Activated CD8-positive, alpha-beta T cell treated with anti-CD3 and anti-CD28 coated beads, Interleukin-2, amount 10 ng/mL, durations not matched to agents 7 days and 5 days (primary cell): ENCODE measurements around the gene PTPN22. TPM values are rescaled to one million over a fixed set of nuclear protein-coding genes. Genes with fewer than 3 reads are reported as not detected.
A peak's percentile ranks its signal among the peaks of the same experiment; 100 is the strongest.

ENCODE experiments used
- ATAC-seq: fragments of 150-1000 bp; cut with Tn5 transposase; one replicate; pipeline ENCODE4 v1.10.0; 2021; ENCODE audit warnings: moderate library complexity
- CTCF ChIA-PET: fragments of 350-600 bp; sonication (Branson Sonifier 250); formaldehyde crosslinking; loops from one replicate; lab custom pipeline; 2021; ENCODE audit warnings: antibody characterized with exemption; lab: Charles Lee
- POLR2A ChIA-PET: fragments of 350-600 bp; sonication (Branson Sonifier 250); formaldehyde crosslinking; loops from one replicate; lab custom pipeline; 2021; ENCODE audit warnings: antibody characterized with exemption; lab: Charles Lee
- DNase-seq: peaks from one replicate; pipeline ENCODE4 v3.0.0-alpha.2; 2020
- H3K27ac Mint-ChIP-seq: one replicate; pipeline ENCODE4 v1.8.0; 2021; ENCODE audit warnings: mild to moderate bottlenecking, mixed read lengths
- H3K27me3 Mint-ChIP-seq: one replicate; pipeline ENCODE4 v1.8.0; 2021; ENCODE audit warnings: low read depth, mixed read lengths
- H3K36me3 Mint-ChIP-seq: one replicate; pipeline ENCODE4 v1.8.0; 2021; ENCODE audit warnings: low read depth, mixed read lengths
- H3K4me1 Mint-ChIP-seq: one replicate; pipeline ENCODE4 v1.8.0; 2021; ENCODE audit warnings: low read depth, mixed read lengths
- H3K4me3 Mint-ChIP-seq: one replicate; pipeline ENCODE4 v1.8.0; 2021; ENCODE audit warnings: mild to moderate bottlenecking, mixed read lengths
- H3K9me3 Mint-ChIP-seq: one replicate; pipeline ENCODE4 v1.8.0; 2022; ENCODE audit warnings: mixed read lengths; ENCODE audit not compliant: insufficient read depth
- total RNA-seq, 2 experiments: library from RNA; stranded (reverse); gene quantifications; one replicate each; pipeline ENCODE4 v1.2.3, GENCODE V29; 2021

Gene PTPN22
- total RNA-seq, 2 experiments from 2014 or later, result 74.8 to 78.9 TPM

DNA sequence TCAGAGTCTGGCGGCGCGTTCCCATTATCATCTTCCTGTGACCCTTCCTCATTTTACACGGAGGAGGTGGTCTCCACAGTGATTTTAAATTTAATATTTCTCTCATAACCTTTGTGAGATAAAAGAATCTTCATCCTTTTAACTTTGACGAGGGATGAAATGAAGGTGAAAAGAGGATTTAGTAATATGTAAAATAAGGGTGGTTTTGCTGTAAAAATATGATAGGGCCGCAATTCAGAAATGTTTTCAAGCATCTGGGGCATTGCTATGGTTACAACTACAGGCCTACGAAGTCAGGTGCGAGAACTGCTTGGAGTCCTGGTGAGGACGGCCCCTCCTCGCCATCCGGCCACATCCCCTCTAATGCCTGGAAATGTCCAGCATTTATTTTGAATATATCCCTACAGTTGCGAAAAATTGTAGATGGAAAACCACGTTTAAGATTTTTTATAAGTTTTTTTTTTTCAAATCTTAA lies 58.8 kb downstream of the PTPN22 start:
- Mint-ChIP-seq H3K9me3 (no peaks in the 10 kb centered on the region), H3K4me1 (peaks cover 31% of the 10 kb centered on the region), H3K36me3 (peaks cover 39% of the 10 kb centered on the region), H3K27me3 (no peaks in the 10 kb centered on the region), H3K27ac (peak overlapping the region; percentile 98), H3K4me3 (peak overlapping the region; percentile 98)
- POLR2A ChIA-PET, result interaction anchor here (0.6 to 2.2 kb wide), 16 partner anchors 9 to 699 kb away, joined by 3 to 23 read pairs (median 4); partner anchors contain the start of genes AP4B1 and PHTF1
- DNase-seq, result peak; percentile 45
- CTCF ChIA-PET, result interaction anchor here (0.7 to 2.3 kb wide), 6 partner anchors 9 to 739 kb away, joined by 3 to 8 read pairs (median 4); partner anchors contain the start of gene LRIG2
- no peak for ATAC-seq

DNA sequence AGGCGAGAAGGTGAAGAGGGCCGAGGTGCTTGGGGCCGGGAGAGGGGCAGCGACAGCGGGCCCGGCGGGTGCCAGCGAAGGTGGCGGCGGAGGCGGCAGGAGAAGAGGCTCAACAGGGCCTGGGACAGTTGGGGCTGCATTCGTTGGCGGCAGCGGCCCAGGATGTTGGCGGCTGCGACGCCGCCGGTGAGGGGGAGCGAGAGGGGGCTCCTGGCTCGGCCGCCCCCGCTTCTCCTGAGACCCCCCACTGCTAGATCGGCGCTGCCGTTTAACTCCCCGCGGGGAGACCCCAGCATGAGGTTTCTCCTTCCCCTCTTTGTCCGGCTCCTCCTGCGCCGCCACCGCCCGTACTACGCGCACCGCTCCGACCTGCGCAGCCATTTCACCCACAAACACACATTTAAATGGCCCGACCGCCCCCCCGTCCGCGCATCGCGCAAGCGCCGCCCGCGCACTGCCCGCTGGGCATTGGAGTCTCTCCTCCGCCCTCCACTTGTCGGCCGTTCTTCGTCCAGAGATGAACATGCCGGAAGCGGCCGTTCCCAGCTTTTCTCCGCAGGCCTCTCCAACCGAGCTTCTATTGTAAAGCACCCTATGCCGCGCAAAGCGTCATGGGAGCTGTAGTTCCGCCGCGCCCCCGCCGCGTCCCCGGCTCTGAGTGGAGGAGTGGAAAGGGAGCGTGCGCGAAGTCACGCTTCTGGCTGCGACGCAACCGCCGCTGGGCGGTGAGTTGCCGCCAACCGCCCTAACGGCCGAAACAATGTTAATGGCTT lies 59.4 kb downstream of the PTPN22 start, which contains the start of gene RSBN1:
Gene RSBN1 (minus strand): TSS at position 589 of the 773 bp plus-strand sequence. CDS start 64 bp downstream, at position 525.
- Mint-ChIP-seq H3K36me3 (peaks cover 37% of the 10 kb centered on the region), H3K4me3 (peak within 1 kb of the TSS; percentile 98)
- CTCF ChIA-PET, result interaction anchor here (0.7 to 2.3 kb wide), 10 partner anchors 8 to 739 kb away, joined by 3 to 8 read pairs (median 4); partner anchors contain the start of genes LRIG2 and PHTF1

DNA sequence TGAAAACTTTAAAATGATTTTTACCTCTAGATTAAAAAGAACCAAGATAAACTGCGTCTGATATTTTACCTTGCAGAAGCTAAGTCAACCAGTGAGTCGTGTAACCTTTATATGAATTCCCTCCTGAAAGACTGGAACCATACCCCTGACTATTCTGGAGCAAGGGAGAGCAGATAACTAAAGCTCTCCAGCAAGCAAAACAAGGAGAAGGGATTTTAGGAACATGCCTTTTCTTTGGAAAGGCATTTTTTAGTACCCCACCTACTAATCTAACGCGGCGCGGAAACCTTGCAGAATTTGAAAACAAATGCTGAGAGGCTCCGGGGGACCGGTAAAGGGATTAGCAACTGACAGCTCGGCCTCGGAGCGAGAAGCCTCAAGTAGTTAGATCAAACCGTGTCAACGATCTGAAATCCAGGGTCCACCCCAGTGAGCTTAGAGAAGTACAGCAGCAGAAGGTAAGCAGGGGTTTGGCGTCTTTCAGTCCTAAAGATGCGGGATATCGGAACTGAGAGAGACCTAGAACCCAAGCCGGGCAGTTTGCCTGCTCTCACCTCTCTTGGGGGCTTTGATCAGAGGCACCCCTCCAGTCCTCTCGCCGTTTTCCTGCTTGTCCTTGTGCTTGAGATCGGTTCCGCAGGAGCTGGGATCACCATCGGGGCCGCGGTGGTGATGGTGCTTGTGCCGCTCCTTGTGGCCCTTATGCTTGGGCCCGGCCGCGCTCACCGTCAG lies 60.2 kb downstream of the PTPN22 start:
- DNase-seq (peak; percentile 53), ATAC-seq (peak; percentile 2)
- H3K36me3 Mint-ChIP-seq, result peaks cover 38% of the 10 kb centered on the region
- H3K4me3 Mint-ChIP-seq, result peak overlapping the region; percentile 98
- H3K4me1 Mint-ChIP-seq, result peaks cover 32% of the 10 kb centered on the region
- no peaks in the 10 kb centered on the region for H3K9me3 Mint-ChIP-seq
- ChIA-PET POLR2A (interaction anchor here (0.9 to 2.2 kb wide), 6 partner anchors 19 to 93 kb away, joined by 3 to 23 read pairs (median 8); partner anchors contain the start of genes AP4B1 and PHTF1), CTCF (interaction anchor here (0.7 to 2.3 kb wide), 9 partner anchors 12 to 531 kb away, joined by 3 to 8 read pairs (median 3); partner anchors contain the start of gene PHTF1)
- no peaks in the 10 kb centered on the region for H3K27me3 Mint-ChIP-seq
- peak overlapping the region; percentile 98 for H3K27ac Mint-ChIP-seq

More for the DNA sequence above, 59.4 kb downstream of the PTPN22 start, which contains the start of gene RSBN1:
- Mint-ChIP-seq H3K9me3 (no peaks in the 10 kb centered on the region), H3K4me1 (peaks cover 32% of the 10 kb centered on the region), H3K27ac (peak within 1 kb of the TSS; percentile 98), H3K27me3 (no peaks in the 10 kb centered on the region)
- DNase-seq (peak; percentile 99), ATAC-seq (peak; percentile 97)
- POLR2A ChIA-PET, result interaction anchor here (0.6 to 2.2 kb wide), 17 partner anchors 9 to 700 kb away, joined by 3 to 23 read pairs (median 5); partner anchors contain the start of genes AP4B1 and PHTF1

DNA sequence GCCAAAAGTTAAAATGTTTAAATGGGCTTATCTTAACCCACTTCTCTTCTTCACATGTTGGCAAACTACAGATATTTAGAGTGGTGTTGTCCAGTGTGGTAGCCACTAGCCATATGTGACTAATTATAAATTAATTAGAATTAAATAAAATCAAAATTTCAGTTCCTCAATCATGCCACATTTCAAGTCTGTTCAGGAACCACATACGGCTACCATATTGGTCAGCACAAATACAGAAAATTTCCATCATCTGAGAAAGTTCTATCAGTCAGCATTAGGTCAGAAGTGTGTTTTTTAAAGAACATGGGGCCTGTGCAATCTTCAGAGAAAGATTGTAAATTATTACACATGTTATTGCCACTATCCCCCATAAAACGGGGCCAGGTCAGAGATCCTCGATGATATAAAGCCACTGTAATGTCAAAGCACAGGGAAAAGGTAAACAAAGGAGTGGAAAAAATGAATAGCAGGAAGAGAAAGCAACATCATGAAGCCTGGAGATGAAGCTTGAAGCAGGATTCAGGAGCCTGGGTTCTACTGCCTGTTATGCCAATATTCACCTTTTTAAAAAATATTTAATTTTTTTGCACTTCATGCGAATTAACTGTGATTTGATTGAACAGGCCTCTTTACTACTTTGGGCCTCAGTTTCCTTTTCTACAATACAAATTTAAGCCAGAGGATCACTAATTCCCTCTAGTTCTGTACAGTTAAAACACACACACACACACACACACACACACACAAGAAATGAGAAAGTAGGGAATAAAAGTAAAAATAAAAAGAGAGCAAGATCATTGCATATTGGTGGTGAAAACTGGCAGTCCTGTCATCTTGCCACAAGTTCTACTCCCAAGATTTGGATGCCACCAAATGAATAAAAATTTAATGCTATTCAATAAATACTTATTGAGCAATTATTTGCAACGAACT lies 61.6 kb downstream of the PTPN22 start:
- H3K4me3 Mint-ChIP-seq, result peak overlapping the region; percentile 98
- CTCF ChIA-PET, result no interaction called here
- H3K36me3 Mint-ChIP-seq, result peaks cover 38% of the 10 kb centered on the region
- POLR2A ChIA-PET, result no interaction called here
- H3K4me1 Mint-ChIP-seq, result peaks cover 43% of the 10 kb centered on the region
- H3K27ac Mint-ChIP-seq, result peak overlapping the region; percentile 55
- H3K27me3 Mint-ChIP-seq, result no peaks in the 10 kb centered on the region
- H3K9me3 Mint-ChIP-seq, result no peaks in the 10 kb centered on the region
- no peak for DNase-seq
- no peak for ATAC-seq

DNA sequence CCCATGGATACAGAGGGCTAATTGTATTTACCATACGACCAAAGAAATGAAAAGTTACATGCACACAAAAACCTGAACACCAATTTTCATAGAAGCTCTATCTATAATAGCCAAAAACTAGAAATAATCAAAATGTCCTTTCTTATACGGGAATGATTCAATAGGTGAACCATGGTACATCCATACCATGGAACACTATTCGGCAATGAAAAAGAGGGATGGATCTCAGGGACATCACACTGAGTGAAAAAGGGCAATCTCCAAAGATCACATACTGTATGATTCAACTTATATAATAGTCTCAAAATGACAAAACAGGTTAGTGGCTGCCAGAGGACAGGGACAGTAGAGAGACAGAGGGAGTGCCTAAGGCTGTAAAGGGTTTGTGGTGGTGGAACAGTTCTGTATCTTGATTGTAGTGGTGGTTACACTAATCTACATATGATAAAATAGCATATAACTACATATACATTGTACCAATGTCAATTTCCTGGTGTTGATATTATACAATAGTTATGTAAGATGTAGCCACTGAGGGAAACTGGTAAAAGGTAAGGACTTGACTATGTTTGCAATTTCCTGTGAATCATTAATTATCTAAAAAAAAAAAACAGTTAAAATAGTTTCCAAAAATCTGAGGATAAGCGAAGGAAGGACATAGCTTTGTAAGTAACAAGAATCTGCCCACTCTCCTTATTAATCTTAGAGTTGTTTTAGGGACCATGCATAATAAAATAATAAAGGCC lies 62.9 kb downstream of the PTPN22 start:
- ChIA-PET CTCF (interaction anchor here (0.7 kb wide), 1 partner anchor 9 kb away, joined by 3 read pairs; no protein-coding TSS in a partner anchor), POLR2A (no interaction called here)
- Mint-ChIP-seq H3K4me1 (peaks cover 53% of the 10 kb centered on the region), H3K4me3 (peak overlapping the region; percentile 98), H3K9me3 (no peaks in the 10 kb centered on the region), H3K27me3 (no peaks in the 10 kb centered on the region), H3K36me3 (peaks cover 45% of the 10 kb centered on the region), H3K27ac (peak overlapping the region; percentile 15)
- DNase-seq, result no peak
- no peak for ATAC-seq

DNA sequence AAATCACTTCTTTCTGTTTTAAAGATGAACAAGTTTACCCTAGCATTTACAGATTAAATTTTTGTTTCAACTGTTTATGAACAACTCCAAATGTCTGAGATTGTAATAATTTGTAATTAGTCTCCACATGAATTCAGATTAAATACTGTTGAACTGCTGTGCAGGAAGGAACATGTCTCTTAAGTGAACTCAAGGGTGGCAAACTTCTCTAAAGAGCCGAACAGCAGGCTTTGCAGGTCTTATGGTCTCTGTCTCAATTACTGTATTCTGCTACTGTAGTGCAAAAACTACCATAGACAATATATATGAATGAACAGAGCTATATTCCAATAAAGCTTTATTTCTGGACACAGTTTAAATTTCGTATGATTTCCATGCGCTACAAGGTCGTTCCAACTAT lies 65.9 kb downstream of the PTPN22 start:
- Mint-ChIP-seq H3K4me1 (peaks cover 63% of the 10 kb centered on the region), H3K36me3 (peaks cover 51% of the 10 kb centered on the region), H3K9me3 (peaks cover 4% of the 10 kb centered on the region), H3K27me3 (no peaks in the 10 kb centered on the region), H3K27ac (no peak overlapping the region), H3K4me3 (no peak overlapping the region)
- POLR2A ChIA-PET, result no interaction called here
- ATAC-seq (no peak), DNase-seq (no peak)
- CTCF ChIA-PET, result no interaction called here

DNA sequence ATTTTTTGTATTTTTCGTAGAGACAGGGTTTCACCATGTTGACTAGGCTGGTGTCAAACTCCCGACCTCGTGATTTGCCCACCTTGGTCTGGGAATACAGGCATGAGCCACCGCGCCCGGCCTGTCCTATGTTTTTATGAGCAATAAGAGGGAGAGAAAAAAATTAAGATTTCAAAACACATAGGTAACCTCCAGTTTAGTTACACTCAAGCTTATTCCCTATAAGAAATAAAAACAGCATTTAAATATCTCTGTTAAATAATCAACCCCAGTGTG lies 66.3 kb downstream of the PTPN22 start:
- no peak overlapping the region for H3K27ac Mint-ChIP-seq
- H3K4me3 Mint-ChIP-seq, result no peak overlapping the region
- H3K27me3 Mint-ChIP-seq, result no peaks in the 10 kb centered on the region
- peaks cover 4% of the 10 kb centered on the region for H3K9me3 Mint-ChIP-seq
- ChIA-PET CTCF (no interaction called here), POLR2A (no interaction called here)
- DNase-seq (no peak), ATAC-seq (no peak)
- H3K36me3 Mint-ChIP-seq, result peaks cover 51% of the 10 kb centered on the region
- peaks cover 66% of the 10 kb centered on the region for H3K4me1 Mint-ChIP-seq

DNA sequence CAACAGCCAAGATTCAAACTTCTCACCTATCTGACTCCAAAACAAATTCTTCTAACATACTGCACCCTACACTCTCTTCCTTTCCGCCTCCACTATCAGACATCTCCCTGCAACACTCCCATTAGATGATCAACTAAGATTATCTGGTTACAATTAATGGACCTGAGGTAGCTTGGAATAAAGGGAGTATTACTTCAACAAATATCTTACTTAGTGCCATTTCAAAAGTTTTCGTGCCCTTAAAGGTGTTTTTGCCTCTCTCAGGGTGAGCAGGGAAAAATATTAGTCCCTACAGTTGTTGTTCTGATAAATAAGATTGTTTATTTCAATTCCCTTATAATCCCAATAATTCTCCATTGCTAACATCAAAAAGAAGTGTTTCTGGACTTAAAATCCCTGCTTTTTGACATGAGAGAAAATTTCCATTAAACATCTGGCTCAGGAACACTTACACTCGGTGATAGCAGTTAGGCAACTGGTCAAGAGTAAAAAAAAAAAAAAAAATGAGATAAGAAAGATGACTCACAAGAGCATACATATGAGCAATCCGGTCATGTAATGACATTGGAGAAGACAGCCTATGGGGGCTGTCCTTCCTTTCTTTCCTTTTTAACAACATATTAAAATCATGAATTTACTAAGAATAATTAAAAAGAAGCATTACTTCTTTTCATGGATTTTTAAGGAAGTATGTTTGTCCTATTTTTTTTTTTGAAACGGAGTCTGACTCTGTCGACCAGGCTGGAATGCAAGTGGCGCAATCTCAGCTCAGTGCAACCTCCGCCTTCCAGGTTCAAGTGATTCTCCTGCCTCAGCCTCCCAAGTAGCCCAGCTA lies 66.9 kb downstream of the PTPN22 start:
- DNase-seq (no peak), ATAC-seq (no peak)
- ChIA-PET CTCF (interaction anchor here (1.4 kb wide), 1 partner anchor 8 kb away, joined by 3 read pairs; the partner anchor contains the start of gene RSBN1), POLR2A (no interaction called here)
- Mint-ChIP-seq H3K27me3 (no peaks in the 10 kb centered on the region), H3K9me3 (peaks cover 4% of the 10 kb centered on the region), H3K36me3 (peaks cover 51% of the 10 kb centered on the region), H3K4me3 (no peak overlapping the region), H3K4me1 (peaks cover 62% of the 10 kb centered on the region), H3K27ac (no peak overlapping the region)

DNA sequence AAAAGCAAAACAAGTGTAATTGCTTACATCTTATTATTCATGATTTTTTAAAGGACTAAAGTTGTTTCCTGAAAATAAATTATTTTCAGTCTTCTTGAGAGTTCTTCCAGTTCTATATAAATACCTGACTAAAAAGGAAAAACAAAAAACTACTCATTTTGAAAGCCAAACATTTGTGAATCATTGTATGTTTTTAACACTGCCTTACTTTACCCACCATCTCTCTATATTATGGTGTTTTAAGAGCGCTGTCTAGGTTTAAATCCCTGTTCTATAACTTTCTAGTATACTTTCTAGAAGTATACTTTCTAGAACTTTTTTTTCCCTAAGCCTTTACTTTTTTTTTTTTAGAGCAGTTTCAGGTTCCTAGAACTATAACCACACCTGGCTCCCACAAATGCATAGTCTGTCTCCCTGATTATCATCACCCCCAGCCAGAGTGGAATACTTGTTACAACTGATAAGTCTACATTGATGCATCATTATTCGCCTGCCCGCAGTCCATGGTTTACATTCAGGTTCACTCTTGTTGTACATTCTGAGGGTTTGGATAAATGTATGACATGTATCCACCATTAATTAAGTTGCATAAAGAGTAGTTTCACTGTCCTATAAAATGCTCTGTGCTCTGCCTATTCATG lies 69.0 kb downstream of the PTPN22 start:
- POLR2A ChIA-PET, result no interaction called here
- H3K27me3 Mint-ChIP-seq, result no peaks in the 10 kb centered on the region
- H3K27ac Mint-ChIP-seq, result no peak overlapping the region
- DNase-seq (no peak), ATAC-seq (no peak)
- H3K9me3 Mint-ChIP-seq, result peaks cover 4% of the 10 kb centered on the region
- peaks cover 50% of the 10 kb centered on the region for H3K4me1 Mint-ChIP-seq
- no peak overlapping the region for H3K4me3 Mint-ChIP-seq
- CTCF ChIA-PET, result no interaction called here
- H3K36me3 Mint-ChIP-seq, result peaks cover 48% of the 10 kb centered on the region
